Adrenal gland (tissue), 5 donors: ENCODE data around the gene PRPF18.

Source experiments
- POLR2A ChIP-seq, 2 donors: fragments of 450-650 bp; IDR thresholded peaks; one replicate each; pipeline ENCODE4 v1.6.1; 2017; ENCODE audit warnings: antibody characterized with exemption in 2 of 2, mild to moderate bottlenecking in 2 of 2, moderate library complexity in 1 of 2
- TF ChIP-seq, protein P1 (sequence below), 6 experiments: fragments of 450-650 bp in 4 of 6; fragments of 200-600 bp in 2 of 6; sonication (generic) in 1 of 6; IDR thresholded peaks; 1 replicate in 5 of 6; 2 replicates in 1 of 6; pipeline versions ENCODE4 v1.5.1 to v1.8.0; 2016 to 2021; ENCODE audit warnings: antibody characterized with exemption in 6 of 6, mild to moderate bottlenecking in 2 of 6, moderate library complexity in 1 of 6
- donor health status: DM: no; HTN: no; CAD: no.

DNA sequence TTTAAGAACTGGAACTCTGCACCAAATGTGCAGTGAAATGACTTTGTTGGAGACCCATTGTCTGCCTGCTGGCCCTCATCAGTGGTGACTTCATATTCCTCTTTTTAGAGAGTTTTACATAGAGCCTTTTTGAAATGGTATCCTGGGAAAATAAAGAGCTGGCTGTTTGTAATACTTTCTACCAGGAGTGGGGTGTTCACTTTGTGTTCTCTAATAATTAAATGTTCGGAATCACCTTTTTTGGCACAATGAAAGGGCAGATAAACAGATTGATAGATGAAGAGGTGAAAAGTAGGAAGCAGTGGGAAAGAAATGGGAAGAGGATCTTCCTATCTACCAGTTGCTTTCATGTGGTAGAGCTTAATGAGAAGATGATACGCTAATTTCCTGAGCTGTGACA, 55.5 kb downstream of the PRPF18 start:
- TF ChIP-seq POLR2A (IDR thresholded peaks at IDR 0.05), result no peak
- TF ChIP-seq, protein P1, sequence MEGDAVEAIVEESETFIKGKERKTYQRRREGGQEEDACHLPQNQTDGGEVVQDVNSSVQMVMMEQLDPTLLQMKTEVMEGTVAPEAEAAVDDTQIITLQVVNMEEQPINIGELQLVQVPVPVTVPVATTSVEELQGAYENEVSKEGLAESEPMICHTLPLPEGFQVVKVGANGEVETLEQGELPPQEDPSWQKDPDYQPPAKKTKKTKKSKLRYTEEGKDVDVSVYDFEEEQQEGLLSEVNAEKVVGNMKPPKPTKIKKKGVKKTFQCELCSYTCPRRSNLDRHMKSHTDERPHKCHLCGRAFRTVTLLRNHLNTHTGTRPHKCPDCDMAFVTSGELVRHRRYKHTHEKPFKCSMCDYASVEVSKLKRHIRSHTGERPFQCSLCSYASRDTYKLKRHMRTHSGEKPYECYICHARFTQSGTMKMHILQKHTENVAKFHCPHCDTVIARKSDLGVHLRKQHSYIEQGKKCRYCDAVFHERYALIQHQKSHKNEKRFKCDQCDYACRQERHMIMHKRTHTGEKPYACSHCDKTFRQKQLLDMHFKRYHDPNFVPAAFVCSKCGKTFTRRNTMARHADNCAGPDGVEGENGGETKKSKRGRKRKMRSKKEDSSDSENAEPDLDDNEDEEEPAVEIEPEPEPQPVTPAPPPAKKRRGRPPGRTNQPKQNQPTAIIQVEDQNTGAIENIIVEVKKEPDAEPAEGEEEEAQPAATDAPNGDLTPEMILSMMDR (IDR thresholded peaks at IDR 0.05), result no peak
